ENCODE measurements around the gene OSBPL6.
"Not testable (repeated sequence)": the region's sequence is repeated elsewhere in the genome, so short reads cannot be mapped to it uniquely, and the experiment has no call there.

The OSBPL6 gene

DNA sequence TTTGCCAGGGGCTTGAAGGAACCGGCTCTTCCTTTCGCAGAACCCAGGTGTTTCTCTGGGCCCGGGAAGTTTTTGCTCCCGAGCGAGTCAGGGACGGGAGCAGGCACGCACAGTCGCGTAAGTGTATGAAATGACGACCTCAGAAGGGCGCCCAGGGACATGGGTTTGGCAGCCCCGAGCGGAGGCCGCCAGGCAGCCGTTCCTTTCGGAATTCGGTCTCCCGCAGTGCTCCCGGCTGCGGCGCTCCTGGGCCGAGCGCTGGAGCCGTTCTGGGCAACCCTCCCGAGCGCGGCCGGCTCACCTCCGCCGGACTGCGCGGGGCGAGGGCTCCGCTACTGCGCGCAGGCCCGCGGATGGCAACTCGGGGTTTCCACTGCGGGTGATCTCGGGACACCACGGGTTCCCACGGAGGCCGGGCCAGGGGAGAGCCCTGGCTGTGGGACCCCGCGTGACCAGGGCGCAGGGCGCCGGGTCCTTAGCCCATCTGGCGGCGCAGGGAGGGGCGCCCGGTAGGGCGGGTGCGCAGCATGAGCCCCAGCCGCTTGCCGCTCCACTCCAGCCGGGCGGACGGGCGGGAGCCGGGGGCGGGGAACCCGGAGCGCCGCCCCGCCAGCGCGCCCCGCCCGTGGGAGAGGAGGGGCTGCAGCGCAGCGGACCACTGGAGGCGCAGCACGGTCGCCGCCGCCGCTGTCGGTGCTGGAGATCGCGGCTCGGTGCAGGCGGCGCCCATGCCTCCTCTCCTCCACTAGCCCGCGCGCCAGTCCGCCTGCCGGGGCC is at the start of gene OSBPL6:
OSBPL6 (plus strand) TSS at position 690 of the 777 bp plus-strand sequence. CDS start 111,673 bp downstream, outside the sequence.
- DNase-seq = peak; percentile 82

DNA sequence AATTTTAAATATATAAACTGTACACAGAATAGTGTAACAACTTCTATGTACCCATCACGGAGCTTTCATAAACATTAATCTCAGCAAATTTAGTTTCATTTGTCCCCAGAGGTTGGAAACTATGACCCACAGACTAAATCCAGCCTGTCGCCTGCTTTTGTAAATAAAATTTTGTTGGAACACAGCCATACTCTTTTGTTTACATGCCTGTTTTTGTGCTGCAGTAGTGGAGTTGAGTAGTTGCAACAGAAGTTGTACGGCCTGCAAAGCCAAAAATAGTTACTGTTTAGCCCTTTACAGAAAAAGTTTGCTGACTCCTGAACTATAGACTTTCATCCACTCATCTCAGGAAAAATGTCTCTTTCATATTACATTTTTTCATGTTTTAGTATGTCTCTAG is 42.3 kb upstream of the OSBPL6 start:
- DNase-seq = no peak

DNA sequence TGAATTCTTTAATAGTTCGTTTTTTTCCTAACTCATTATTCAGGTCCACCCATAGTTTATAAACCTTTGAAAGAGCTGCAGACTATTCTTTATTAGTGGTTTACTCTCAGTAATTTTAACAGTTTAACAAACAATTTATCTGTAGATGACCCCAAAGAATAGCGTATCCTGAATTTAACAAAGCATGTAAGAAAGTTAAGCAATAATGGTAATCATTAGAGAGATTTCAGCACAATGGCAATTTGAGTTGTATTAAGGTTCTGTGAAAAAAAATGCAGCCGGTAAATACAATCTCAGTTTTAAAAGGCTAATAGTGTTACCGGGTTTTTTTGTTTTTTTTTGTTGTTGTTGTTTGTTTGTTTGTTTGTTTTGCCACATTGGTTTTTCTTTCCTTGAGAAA is 41.8 kb upstream of the OSBPL6 start:
- DNase-seq = no peak

DNA sequence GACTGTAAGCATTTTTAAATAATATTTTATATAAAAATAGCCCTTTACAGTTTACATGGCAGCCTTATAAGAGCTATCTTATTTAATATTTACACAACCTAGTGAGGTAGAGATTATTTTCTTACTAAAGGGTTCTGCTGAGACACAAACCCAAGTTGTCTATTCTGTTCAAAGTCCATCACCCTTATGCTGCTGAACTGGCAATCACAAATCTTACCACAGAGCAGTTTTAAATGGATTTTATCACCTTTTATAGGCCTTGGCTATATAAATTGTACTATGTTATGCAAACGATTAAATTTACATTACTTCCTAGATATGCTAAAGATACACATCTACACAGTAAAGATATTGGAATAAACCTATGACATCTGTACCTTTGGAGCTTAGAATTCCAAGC is 41.3 kb upstream of the OSBPL6 start:
- DNase-seq = peak; percentile 31

DNA sequence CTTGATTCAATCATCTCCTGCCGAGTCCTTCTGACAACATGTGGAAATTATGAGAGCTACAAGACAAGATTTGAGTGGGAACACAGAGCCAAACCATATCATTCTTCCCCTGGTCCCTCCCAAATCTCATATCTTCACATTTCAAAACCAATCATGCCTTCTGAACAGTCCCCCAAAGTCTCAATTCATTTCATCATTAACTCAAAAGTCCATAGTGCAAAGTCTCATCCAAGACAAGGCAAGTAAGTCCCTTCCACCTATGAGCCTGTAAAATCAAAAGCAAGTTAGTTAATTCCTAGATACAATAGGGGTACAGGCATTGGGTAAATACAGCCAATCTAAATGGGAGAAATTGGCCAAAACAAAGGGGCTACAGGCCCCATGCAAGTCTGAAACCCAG is 40.4 kb upstream of the OSBPL6 start:
- DNase-seq = not testable (repeated sequence)

DNA sequence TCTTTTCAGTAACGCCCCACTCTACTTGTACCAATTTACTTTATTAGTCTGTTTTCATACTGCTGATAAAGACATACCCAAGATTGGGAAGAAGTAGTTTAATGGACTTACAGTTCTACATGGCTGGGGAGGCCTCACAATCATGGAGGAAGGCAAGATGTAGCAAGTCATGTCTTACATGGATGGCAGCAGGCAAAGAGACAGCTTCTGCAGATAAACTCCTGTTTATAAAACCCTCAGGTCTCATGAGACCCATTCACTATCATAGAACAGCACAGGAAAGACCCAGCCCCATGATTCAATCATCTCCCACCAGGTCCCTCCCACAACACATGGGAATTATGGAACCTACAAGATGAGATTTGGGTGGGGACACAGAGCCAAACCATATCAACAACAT is 38.8 kb upstream of the OSBPL6 start:
- DNase-seq = no peak

DNA sequence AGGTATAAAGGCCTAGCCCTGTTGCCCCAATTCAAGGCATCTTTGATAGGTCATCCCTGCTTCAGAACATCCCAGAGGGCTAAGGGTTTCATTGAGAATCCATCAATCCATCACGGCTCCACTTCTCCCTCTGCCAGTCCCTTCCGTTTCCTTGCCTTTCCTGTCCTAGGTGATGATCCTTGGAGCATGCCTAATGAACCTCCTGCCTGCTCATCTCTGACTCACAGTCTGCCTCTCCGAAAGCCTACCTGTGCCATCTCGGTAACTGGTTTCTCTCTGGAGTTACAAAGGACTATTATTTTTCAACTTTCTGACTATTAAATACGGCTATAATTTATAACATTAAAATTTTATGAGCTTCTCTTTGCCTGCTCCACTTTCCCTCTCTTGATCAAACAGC is 36.7 kb upstream of the OSBPL6 start:
- DNase-seq = peak; percentile 90

DNA sequence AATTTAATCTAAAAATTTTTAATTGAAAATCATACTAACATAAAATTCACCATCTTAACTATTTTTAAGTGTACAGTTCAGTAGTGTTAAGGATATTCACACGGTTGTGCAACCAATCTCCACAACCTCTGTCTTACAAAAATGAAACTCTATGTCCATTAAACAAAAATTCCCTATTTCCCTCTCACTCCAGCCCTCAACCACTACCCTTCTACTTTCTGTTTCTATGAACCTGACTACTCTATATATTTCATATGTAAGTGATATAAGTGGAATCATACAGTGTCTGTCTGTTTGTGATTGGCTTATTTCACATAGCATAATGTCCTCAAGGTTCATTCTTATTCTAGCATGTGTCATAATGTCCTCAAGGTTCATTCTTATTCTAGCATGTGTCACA is 34.3 kb upstream of the OSBPL6 start:
- DNase-seq = no peak

DNA sequence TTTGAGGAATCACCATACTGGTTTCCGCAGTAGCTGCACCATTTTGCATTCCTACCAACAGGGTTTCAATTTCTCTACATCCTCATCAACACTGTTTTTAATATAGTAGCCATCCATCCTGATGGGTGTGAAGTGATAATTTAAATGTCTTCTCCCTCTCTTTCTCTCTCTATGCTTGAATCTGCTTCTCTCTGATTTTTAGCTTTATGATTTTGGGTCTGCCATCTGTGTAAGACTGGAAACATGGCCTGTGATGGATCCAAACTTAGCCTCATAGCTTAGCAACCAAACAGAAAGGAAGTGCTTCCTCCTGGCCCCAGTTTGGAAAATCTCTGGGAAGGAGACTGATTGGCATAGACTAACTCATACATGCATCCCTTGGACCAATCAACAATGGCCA is 33.7 kb upstream of the OSBPL6 start:
- no peak for DNase-seq

DNA sequence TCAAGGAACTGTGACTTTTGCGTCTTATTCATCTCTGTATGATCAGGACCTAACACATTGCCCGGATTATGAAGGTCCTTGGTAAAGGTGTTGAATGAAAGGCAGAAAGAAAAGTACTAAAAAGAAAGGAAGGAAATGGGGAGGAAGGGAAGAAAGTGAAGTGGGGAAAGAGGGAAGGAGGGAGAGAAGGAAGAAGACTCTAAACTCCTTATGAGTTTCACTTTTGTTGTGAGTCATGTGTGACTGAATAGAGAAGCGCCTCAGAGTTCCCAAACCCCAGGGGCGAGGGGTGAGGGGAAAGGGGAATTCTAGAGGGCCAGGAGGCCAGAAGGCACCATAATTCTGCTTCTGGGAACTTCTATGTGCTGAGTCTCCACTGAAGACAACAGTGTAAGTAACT is 30.9 kb upstream of the OSBPL6 start:
- DNase-seq = no peak

DNA sequence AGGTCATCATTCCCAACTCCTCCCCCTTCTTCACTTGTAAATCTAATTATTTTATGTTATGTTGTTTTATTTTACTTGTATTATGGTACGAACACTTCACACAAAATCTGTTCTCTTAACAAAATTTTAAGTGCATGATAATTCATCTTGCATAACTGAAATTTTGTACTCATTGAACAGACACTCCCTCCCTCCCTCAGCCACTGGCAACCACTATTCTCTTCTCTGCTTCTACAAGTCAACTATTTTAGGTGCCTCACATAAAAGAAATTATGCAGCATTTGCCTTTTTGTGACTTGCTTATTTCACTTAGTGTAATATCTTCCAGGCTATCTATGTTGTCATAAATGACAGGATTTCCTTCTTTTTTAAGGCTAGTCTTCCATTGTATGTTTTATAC is 30.4 kb upstream of the OSBPL6 start:
- no peak for DNase-seq

DNA sequence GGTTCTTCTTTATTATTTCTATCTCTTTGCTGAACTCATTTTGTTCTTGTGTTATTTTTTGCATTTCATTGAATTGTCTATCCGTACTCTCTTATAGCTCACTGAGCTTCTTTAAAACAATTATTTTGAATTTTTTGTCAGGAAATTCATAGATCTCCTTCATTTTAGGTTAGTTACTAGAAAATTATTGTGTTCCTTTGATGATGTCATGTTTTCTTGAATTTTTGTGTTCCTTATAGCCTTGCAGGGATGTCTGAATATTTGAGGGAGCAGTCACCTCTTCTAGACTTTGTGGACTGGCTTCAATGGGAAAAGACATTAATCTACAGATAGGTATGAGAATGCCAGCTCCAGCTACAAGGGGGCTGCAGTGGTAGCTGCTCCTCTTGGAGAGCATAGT is 20.7 kb upstream of the OSBPL6 start:
- DNase-seq = no peak

DNA sequence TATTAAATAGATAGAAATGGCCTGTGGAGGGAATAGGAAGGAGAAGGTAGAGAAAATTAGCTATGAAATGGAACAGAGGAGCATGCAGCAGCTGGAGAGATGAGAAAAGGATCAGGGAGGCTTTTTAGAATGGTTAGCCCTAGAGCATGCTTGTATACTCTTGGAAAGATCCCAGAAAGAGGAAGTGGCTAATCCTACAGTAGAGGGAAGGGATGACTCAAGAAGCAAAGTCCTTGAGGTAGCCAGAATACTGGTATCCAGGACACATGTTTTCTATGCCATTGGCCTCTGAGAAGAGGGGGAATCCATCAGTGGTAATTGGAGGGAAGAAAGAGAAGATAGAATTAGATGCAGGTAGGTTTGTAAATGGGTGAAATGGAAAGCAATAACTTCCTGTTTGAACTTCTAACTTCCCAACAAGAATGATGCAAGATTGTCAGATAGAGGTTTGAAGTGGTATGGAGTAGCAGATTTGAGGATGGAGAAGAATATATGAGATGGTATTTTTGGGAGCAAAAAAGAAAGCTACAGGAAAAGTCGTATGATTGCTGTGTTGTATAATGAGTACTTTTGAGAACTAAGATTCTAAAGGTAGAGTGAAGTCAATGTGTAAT is 17.1 kb upstream of the OSBPL6 start:
- DNase-seq = no peak

DNA sequence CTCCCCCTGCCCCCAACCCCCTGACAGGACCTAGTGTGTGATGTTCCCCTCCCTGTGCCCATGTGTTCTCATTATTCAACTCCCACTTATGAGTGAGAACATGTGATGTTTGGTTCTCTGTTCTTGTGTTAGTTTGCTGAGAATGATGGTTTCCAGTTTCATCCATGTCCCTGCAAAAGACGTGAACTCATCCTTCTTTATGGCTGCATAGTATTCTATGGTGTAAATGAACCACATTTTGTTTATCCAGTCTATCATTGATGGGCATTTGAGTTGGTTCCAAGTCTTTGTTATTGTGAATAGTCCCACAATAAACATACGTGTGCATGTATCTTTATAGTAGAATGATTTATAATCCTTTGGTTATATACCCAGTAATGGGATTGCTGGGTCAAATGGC is 13.7 kb upstream of the OSBPL6 start:
- DNase-seq = not testable (repeated sequence)

DNA sequence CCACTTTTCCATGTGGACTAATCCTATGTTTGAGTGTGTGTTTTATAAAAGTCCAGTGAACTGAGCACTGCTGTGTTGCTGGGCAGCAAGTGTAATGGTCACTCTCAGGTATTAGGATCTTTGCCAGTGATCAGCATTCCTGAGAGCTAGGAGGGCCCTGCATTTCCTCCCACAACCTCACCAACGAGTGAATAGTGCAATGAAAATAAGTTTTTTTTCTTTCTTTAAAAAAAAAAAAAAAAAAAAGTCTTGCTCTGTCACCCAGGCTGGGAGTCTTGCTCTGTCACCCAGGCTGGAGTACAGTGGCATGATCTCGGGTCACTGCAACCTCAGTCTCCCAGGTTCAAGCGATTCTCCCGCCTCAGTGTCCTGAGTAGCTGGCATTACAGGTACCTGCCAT is 6.5 kb upstream of the OSBPL6 start:
- no peak for DNase-seq

DNA sequence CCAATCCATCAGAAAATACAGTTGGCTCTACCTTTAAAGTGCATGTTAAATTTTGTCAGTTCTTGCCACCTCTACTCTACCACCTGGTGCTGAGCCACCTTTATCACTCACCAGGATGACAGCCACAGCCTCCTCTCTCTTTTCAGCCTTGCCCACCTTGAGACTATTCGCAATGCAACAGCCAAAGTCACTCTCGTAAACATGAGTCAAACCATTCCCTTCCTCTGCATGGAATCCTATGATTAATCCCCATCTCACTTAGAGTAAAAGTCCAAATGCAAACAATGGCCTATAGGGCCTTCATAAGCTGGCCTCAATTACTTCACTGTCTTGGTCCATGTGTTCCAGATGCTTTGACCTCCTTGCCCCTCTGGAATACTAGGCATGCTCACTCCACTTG is 5.8 kb upstream of the OSBPL6 start:
- DNase-seq = no peak

DNA sequence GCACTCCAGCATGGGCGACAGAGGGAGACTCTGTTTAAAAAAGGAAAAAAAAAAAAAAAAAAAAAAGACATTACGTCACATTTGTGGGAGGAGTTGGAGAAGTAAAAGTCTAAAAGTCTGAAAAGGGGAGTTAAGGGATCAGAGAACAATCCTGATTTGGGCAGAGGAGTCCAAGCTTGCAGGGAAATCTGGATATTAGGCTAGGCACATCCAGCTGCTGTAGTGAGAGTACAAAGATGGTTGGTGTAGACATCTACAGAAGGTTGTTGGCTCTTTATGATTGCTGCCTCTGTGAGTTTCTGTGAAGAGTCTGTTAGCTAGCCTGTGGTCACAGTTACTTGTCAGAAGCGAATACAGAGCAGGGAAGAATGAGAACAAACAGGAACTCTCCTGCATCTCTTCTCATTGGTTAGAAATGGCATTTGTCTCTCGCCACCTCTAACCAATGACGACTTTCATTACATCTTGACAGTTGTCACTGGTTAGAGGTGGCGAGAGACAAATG is 3.3 kb upstream of the OSBPL6 start:
- no peak for DNase-seq

DNA sequence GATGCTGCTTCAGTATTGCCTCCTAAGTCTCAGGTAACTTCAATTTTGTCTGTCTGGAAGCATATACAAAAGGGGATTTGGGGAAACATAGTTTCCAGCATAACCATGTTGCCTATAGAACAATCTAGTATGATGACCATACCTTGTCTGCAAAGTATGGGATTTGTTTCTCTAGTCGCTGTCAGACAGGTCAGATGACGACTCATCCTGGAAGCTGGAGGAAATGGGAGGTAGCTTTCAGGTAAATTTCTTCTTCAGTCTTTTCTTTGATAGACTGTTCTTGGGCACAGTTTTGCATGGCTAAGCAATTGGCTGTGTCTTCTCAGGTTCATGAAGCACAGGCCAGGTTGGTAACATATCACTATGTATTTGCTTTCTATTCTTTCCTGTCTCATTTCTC is 2.8 kb upstream of the OSBPL6 start:
- DNase-seq = no peak

DNA sequence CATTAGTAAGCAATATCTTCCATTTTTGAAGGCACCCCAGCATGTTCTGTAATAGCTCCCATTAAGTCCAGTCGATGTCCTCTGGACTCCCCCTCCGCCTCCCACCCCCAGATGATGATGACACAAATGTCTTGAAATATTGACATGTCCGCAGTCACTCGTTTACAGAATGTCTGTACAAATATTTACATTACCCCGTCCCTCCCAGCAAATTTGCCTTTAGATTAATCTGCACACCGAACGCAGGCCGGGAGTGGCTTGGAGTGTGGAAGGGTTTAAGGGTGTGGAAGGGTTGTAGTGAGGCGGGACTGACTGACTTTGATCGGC is 853 bp upstream of the OSBPL6 start:
- peak; percentile 83 for DNase-seq

DNA sequence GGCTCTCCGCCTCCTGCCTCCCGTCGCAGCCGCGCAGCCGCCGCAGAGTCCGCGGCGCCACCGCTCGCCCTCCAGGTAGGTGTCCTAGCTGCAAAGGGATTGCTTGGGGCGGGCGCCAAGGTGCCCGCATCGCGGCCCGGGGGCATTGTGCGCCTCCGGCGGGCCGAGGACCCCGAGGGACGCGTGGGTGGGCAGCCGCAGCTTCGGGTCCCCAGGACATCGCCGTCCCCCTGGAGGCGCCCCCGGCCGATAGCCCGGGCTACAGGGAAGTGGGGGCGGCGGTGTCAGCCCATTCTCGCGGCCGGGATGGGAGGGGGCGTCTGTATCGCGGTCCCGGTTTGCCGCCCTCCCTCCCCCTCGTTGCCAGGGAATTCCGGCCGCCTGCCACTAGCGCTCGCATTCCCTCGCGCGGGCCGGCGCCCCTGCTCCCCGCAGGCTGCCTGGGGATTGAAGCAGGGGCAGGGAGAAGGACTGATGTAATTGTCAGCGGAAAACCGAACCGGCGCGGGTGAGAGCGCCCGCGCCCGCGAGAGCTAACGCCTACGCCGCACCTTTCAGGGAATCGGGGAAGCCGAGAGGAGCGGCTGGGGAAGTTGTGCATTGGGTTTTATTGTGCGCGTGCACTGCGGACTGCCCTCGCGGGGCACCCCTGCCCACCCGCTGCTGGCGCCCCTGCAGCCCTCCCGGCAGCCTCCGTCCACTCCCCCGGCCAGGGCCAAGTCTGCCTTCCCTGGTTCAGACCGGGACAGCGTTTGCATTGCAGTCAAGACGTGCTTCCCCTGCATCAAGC is 483 bp downstream of the OSBPL6 start:
- DNase-seq = peak; percentile 78

DNA sequence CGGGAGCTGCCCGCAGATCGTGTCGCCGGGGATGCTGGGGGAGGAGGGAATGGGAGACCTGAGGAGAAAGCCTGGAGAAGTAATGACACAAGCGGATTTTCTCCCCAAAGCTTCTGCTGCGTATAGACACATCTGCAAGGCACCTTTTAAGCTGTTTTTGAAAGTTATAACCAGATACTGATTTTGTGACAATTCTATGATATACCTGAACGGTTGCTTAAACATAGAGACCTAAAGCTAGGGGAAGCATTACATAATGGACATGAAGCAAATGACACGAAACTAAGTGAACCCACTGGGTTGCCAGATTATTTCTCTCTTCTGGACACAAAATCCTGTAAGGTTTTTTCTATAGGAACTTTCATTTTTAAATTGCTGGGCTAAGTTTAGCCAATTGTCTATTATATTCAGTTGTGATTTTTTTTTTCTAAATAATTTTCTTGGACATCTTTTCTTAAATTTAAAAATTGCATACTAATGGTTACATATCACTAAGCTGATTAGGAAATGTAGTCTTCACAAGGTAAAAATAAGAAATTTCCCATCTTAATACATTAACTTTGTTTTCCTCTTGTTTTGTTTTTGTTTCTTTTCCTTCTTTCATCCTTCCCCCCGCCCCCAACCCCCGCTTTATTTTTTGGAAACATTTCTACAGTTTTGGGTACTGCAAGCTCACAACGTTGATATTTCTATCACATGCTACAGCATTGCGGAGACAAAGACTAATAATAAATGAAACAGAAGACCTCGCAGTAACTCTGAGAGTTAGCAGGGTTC is 1.3 kb downstream of the OSBPL6 start:
- no peak for DNase-seq

DNA sequence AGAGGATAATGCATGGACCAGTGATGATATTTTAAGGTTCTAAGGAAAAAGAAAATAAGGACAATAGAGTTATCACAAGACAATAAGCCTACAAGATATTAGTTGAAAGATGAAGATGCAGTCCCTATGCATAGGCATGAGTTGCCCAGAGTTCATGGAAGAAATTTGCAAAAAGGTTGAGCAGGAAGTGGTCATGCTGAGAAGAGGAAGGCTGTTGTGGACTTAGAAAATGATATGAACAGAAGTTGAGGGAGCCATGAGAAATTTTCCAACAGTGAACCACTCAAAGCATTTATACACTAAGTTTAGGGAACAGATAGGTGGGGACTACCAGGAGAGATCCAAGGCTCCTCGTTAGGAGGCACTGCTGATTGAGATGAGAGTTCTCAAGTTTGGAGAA is 3.5 kb downstream of the OSBPL6 start:
- no peak for DNase-seq

DNA sequence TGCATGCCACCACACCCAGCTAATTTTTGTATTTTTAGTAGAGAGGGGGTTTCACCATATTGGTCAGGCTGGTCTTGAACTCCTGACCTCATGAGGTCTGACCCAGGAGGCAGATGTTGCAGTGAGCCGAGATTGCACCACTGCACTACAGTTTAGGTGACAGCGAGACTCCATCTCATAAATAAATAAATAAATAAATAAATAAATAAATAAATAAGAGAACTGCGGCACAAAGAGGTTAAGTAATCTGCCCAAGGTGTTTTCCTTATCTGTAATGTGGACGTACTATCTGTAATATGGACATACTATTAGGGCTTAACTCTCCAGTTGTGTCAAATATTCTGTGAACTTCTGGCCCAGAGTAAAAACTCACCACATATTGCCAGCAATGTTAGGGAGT is 4.1 kb downstream of the OSBPL6 start:
- not testable (repeated sequence) for DNase-seq
